ENCODE results near the gene PDGFD. TPM values are rescaled to one million over a fixed set of nuclear protein-coding genes. Genes with fewer than 3 reads are reported as not detected.

Gene PDGFD
- total and polyA plus RNA-seq, 2 experiments from 2014 or later: 1.9 to 4.5 TPM

DNA sequence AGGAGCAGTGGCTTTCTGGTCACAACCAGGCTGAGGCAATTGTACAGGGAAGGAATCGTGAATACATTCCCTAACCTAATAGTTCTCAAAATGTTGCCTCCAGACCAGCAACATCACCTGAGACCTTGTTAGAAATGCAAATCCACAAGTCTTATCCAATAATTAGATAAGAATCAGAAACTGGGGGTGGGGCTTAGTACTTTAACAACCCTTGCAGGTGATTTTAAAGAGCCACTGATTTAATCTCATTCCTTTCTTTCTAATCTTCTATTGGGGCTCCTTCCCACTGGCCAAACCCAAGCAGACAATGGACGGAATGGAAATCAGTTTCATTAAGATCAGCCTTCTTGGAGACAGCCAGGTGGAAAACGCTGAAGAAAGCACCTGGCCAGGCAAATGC lies 269.9 kb downstream of the PDGFD start (continued):
- TF ChIP-seq, protein P1, sequence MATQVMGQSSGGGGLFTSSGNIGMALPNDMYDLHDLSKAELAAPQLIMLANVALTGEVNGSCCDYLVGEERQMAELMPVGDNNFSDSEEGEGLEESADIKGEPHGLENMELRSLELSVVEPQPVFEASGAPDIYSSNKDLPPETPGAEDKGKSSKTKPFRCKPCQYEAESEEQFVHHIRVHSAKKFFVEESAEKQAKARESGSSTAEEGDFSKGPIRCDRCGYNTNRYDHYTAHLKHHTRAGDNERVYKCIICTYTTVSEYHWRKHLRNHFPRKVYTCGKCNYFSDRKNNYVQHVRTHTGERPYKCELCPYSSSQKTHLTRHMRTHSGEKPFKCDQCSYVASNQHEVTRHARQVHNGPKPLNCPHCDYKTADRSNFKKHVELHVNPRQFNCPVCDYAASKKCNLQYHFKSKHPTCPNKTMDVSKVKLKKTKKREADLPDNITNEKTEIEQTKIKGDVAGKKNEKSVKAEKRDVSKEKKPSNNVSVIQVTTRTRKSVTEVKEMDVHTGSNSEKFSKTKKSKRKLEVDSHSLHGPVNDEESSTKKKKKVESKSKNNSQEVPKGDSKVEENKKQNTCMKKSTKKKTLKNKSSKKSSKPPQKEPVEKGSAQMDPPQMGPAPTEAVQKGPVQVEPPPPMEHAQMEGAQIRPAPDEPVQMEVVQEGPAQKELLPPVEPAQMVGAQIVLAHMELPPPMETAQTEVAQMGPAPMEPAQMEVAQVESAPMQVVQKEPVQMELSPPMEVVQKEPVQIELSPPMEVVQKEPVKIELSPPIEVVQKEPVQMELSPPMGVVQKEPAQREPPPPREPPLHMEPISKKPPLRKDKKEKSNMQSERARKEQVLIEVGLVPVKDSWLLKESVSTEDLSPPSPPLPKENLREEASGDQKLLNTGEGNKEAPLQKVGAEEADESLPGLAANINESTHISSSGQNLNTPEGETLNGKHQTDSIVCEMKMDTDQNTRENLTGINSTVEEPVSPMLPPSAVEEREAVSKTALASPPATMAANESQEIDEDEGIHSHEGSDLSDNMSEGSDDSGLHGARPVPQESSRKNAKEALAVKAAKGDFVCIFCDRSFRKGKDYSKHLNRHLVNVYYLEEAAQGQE (IDR thresholded peaks at IDR 0.05; ENCODE audit: unreplicated experiment): no peak
- TF ChIP-seq EZH2 (IDR thresholded peaks at IDR 0.05; ENCODE audit: low read depth, unreplicated experiment) (no peak), JUNB (IDR thresholded peaks at IDR 0.05; ENCODE audit: unreplicated experiment) (no peak), ZNF114 (CRISPR knock-in tag; IDR thresholded peaks at IDR 0.05) (no peak), EZH2phosphoT487 (IDR thresholded peaks at IDR 0.05; ENCODE audit: unreplicated experiment) (no peak)

DNA sequence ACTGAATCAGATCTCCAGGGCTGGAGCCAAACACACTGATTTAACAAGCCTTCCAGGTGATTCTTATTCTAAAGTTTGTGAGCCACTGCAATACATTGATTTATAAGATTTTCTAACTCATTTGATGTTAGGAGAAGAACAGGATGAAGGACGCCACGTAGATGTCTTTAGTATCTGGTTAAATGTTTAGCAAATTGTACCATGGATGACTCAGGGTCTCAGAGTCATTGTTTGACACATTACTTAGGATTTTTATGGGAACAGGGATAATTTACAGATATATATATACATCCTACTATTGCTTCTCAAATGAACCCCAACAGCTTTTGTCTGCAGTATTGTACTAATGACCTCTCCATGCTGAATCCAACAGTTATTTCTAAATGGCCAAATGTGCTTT lies 270.6 kb downstream of the PDGFD start:
- peaks cover 10% of the 10 kb centered on the region; the same call in 1 of the 2 replicates for H3K9me2 ChIP-seq (ENCODE audit: insufficient read depth)
- no peak overlapping the region for H3K4me2 ChIP-seq
- no peaks in the 10 kb centered on the region for H3K27me3 ChIP-seq (ENCODE audit: insufficient read depth)
- Mint-ChIP-seq H3K4me3 (no peak overlapping the region), H3K27ac (no peak overlapping the region), H3K27me3 (ENCODE audit: insufficient read depth, low read depth, poor library complexity) (no peaks in the 10 kb centered on the region), H3K9me3 (peaks cover 2% of the 10 kb centered on the region; the same call in 2 of the 3 replicates), H3K36me3 (ENCODE audit: low read depth) (no peaks in the 10 kb centered on the region), H3K4me1 (no peaks in the 10 kb centered on the region)
- ATAC-seq (no peak), DNase-seq (ENCODE audit: low spot score) (no peak)
- no peak for TF ChIP-seq ZNF114 (CRISPR knock-in tag; IDR thresholded peaks at IDR 0.05)
- TF ChIP-seq JUNB (IDR thresholded peaks at IDR 0.05; ENCODE audit: unreplicated experiment): no peak
- no peak for TF ChIP-seq NANOG (IDR thresholded peaks at IDR 0.05; ENCODE audit: borderline replicate concordance)
- no peaks in the 10 kb centered on the region for H3F3A ChIP-seq (replicated peaks; ENCODE audit: low read depth)
- no peak overlapping the region for H3K4me3 ChIP-seq
- no peaks in the 10 kb centered on the region for H3K79me2 ChIP-seq (replicated peaks; ENCODE audit: insufficient read depth)
- H4K20me1 ChIP-seq (replicated peaks; ENCODE audit: insufficient read depth): no peaks in the 10 kb centered on the region
- H3K4me1 ChIP-seq (ENCODE audit: insufficient read depth): no peaks in the 10 kb centered on the region
- H3K27ac ChIP-seq (ENCODE audit: low read depth): no peak overlapping the region
- no peaks in the 10 kb centered on the region for H3K36me3 ChIP-seq (ENCODE audit: insufficient read depth)
- H2AFZ ChIP-seq: no peak overlapping the region

DNA sequence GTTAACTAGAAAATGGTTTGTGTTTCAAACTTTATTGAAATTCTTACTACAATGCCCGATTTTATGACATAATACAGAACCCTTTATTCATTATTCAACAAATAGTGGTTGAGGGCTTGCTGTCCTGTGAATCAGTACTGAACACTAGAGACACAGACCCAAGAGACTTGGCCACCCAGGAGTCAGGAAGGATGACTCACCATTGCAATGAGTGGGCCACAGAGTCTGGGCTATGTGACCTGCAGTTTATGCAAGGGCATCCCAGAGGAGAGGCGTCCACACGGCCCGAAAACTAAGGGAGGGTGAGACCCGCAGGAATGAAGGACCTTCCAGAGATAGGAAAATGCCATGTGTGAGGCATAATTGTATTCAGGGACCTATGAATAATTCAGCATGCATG lies 271.3 kb downstream of the PDGFD start:
- Mint-ChIP-seq H3K27ac (0 out of 2 replicates have a peak overlapping the region, but pooled peaks have one; percentile 3), H3K36me3 (ENCODE audit: low read depth) (no peaks in the 10 kb centered on the region), H3K9me3 (peaks cover 2% of the 10 kb centered on the region; the same call in 2 of the 3 replicates), H3K27me3 (ENCODE audit: insufficient read depth, low read depth, poor library complexity) (no peaks in the 10 kb centered on the region), H3K4me1 (no peaks in the 10 kb centered on the region), H3K4me3 (no peak overlapping the region)
- Histone ChIP-seq H3K27me3 (ENCODE audit: insufficient read depth) (no peaks in the 10 kb centered on the region), H2AFZ (no peak overlapping the region), H4K20me1 (replicated peaks; ENCODE audit: insufficient read depth) (no peaks in the 10 kb centered on the region), H3K4me1 (ENCODE audit: insufficient read depth) (no peaks in the 10 kb centered on the region), H3K9me2 (ENCODE audit: insufficient read depth) (peaks cover 10% of the 10 kb centered on the region; the same call in 1 of the 2 replicates), H3K27ac (ENCODE audit: low read depth) (no peak overlapping the region), H3K36me3 (ENCODE audit: insufficient read depth) (no peaks in the 10 kb centered on the region), H3F3A (replicated peaks; ENCODE audit: low read depth) (no peaks in the 10 kb centered on the region), H3K4me3 (no peak overlapping the region), H3K79me2 (replicated peaks; ENCODE audit: insufficient read depth) (no peaks in the 10 kb centered on the region), H3K4me2 (no peak overlapping the region)
- ATAC-seq: no peak
- DNase-seq (ENCODE audit: low spot score): no peak
- TF ChIP-seq, protein P1 (IDR thresholded peaks at IDR 0.05; ENCODE audit: unreplicated experiment): no peak
- TF ChIP-seq EZH2 (IDR thresholded peaks at IDR 0.05; ENCODE audit: low read depth, unreplicated experiment): no peak
